BLaER1 treated with 17β-estradiol and CSF1 and Interleukin-3, amounts not matched to agents 10 nM and 100 nM (cell line): ENCODE measurements around the gene MACIR.

Experiments used
- H3K27ac ChIP-seq, 11 experiments: shearing (Covaris generic); formaldehyde crosslinking; 2 replicates each; pipeline ENCODE4 v1.8.1; 2022
- H3K27me3 ChIP-seq, 11 experiments: shearing (Covaris generic); formaldehyde crosslinking; 2 replicates each; pipeline ENCODE4 v1.8.1; 2022
- H3K36me3 ChIP-seq, 11 experiments: shearing (Covaris generic); formaldehyde crosslinking; 2 replicates each; pipeline ENCODE4 v1.8.1; 2022
- H3K4me1 ChIP-seq, 10 experiments: shearing (Covaris generic); formaldehyde crosslinking; 2 replicates each; pipeline ENCODE4 v1.8.1; 2022
- H3K4me2 ChIP-seq, 11 experiments: shearing (Covaris generic); formaldehyde crosslinking; 2 replicates each; pipeline ENCODE4 v1.8.1; 2022
- H3K4me3 ChIP-seq, 10 experiments: shearing (Covaris generic); formaldehyde crosslinking; 2 replicates each; pipeline ENCODE4 v1.8.1; 2022
- H3K9ac ChIP-seq, 11 experiments: shearing (Covaris generic); formaldehyde crosslinking; 2 replicates each; pipeline ENCODE4 v1.8.1; 2022
- H3K9me3 ChIP-seq, 11 experiments: shearing (Covaris generic); formaldehyde crosslinking; replicated peaks in 1 of 11; 2 replicates each; pipeline ENCODE4 v1.8.1; 2022
- H4K20me1 ChIP-seq, 11 experiments: shearing (Covaris generic); formaldehyde crosslinking; 2 replicates each; pipeline ENCODE4 v1.8.1; 2022
- Cebpa-rat ChIP-seq, 11 experiments: shearing (Covaris generic); IDR thresholded peaks; 2 replicates each; pipeline ENCODE4 v1.8.1; 2022

MACIR gene

GRCh38 chr5:103237778-103238177, 20.8 kb upstream of the MACIR start:
- no peaks in the 10 kb centered on the region for H3K36me3 ChIP-seq
- no peak overlapping the region for H3K27ac ChIP-seq
- no peaks in the 10 kb centered on the region for H4K20me1 ChIP-seq
- peaks cover 0 to 27% (median 10%) of the 10 kb centered on the region in 11 experiments; a peak in 15 of 22 replicates for H3K9me3 ChIP-seq
- H3K27me3 ChIP-seq = no peaks in the 10 kb centered on the region
- no peaks in the 10 kb centered on the region for H3K4me1 ChIP-seq
- no peak overlapping the region for H3K4me3 ChIP-seq
- no peak overlapping the region for H3K4me2 ChIP-seq
- TF ChIP-seq Cebpa-rat (IDR thresholded peaks at IDR 0.05) = no peak
- no peak overlapping the region for H3K9ac ChIP-seq

- Histone ChIP-seq H3K4me2 (no peak overlapping the region), H3K27ac (no peak overlapping the region), H3K27me3 (no peaks in the 10 kb centered on the region), H3K9me3 (peaks cover 0 to 27% (median 10%) of the 10 kb centered on the region in 11 experiments; a peak in 15 of 22 replicates), H3K4me1 (peaks cover 0 to 9% (median 0%) of the 10 kb centered on the region in 10 experiments; a peak in 3 of 20 replicates), H3K4me3 (no peak overlapping the region), H3K36me3 (no peaks in the 10 kb centered on the region), H3K9ac (no peak overlapping the region), H4K20me1 (no peaks in the 10 kb centered on the region)
- TF ChIP-seq Cebpa-rat (IDR thresholded peaks at IDR 0.05) = no peak
Observed at GRCh38 chr5:103243665-103244064, 14.9 kb upstream of the MACIR start.

- H3K4me1 ChIP-seq = peaks cover 0 to 9% (median 0%) of the 10 kb centered on the region in 10 experiments; a peak in 3 of 20 replicates
- H3K9ac ChIP-seq = no peak overlapping the region
- no peaks in the 10 kb centered on the region for H3K36me3 ChIP-seq
- no peak overlapping the region for H3K27ac ChIP-seq
- TF ChIP-seq Cebpa-rat (IDR thresholded peaks at IDR 0.05) = no peak
- no peak overlapping the region for H3K4me2 ChIP-seq
- H4K20me1 ChIP-seq = no peaks in the 10 kb centered on the region
- no peaks in the 10 kb centered on the region for H3K27me3 ChIP-seq
- H3K4me3 ChIP-seq = no peak overlapping the region
- peaks cover 0 to 20% (median 5%) of the 10 kb centered on the region in 11 experiments; a peak in 14 of 22 replicates for H3K9me3 ChIP-seq
Observed at GRCh38 chr5:103244398-103244797, 14.2 kb upstream of the MACIR start.

DNA sequence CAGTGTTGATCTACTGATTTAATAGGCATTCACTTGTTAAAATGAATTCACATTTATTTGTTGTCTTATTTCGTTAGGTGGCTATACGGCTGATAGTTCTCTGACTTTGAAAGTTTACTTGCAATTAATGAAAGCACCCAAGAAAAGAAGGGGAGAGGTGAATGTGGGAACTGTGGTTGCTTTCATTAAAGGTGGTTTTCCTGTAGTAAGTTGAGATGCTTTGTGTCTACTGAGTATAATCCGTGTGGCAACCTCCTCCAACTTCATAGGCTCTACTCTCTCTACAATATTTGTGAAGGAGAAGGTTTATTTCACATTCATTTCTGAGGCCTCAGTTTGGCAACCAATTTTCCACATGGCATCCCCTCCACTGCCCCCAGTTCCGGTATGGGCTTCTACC, 12.8 kb upstream of the MACIR start:
- Histone ChIP-seq H3K4me3 (no peak overlapping the region), H3K9ac (no peak overlapping the region), H3K4me2 (no peak overlapping the region), H4K20me1 (no peaks in the 10 kb centered on the region), H3K27me3 (no peaks in the 10 kb centered on the region), H3K9me3 (0 out of 22 replicates have a peak, but pooled peaks cover 0 to 9% (median 0%) of the 10 kb centered on the region in 11 experiments), H3K27ac (no peak overlapping the region), H3K4me1 (peaks cover 0 to 9% (median 0%) of the 10 kb centered on the region in 10 experiments; a peak in 3 of 20 replicates), H3K36me3 (no peaks in the 10 kb centered on the region)
- TF ChIP-seq Cebpa-rat (IDR thresholded peaks at IDR 0.05) = no peak

GRCh38 chr5:103247118-103247517, 11.4 kb upstream of the MACIR start:
- Histone ChIP-seq H3K9me3 (0 out of 22 replicates have a peak, but pooled peaks cover 0 to 7% (median 0%) of the 10 kb centered on the region in 11 experiments), H3K27ac (no peak overlapping the region), H3K36me3 (no peaks in the 10 kb centered on the region), H3K4me3 (no peak overlapping the region), H3K4me1 (peaks cover 0 to 9% (median 0%) of the 10 kb centered on the region in 10 experiments; a peak in 3 of 20 replicates), H4K20me1 (no peaks in the 10 kb centered on the region), H3K27me3 (no peaks in the 10 kb centered on the region), H3K9ac (no peak overlapping the region), H3K4me2 (peak overlapping the region in 1 of 11 experiments; percentile 44; a peak in 2 of 22 replicates)
- TF ChIP-seq Cebpa-rat (IDR thresholded peaks at IDR 0.05) = no peak

DNA sequence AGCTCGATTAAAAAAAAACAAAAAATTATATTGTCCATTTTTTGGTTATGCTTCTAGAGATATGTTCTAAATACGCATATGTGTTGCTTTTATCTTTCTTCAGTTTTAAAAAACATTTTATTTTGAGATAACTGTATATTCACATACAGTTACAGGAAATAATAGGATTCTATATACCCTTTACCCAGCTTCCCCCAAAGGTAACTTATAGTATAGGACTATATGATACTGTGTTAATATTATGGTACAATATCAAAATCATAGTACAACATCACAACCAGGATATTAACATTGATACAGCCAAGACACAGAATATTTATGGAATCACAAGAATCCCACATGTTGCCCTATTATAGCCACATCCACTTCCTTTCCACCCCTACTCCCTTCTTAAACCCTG, 9.5 kb upstream of the MACIR start:
- no peak overlapping the region for H3K9ac ChIP-seq
- H3K27ac ChIP-seq = no peak overlapping the region
- H3K36me3 ChIP-seq = no peaks in the 10 kb centered on the region
- peaks cover 0 to 9% (median 0%) of the 10 kb centered on the region in 10 experiments; a peak in 3 of 20 replicates for H3K4me1 ChIP-seq
- H3K27me3 ChIP-seq = no peaks in the 10 kb centered on the region
- H3K9me3 ChIP-seq = 0 out of 22 replicates have a peak, but pooled peaks cover 0 to 7% (median 0%) of the 10 kb centered on the region in 11 experiments
- H4K20me1 ChIP-seq = no peaks in the 10 kb centered on the region
- H3K4me3 ChIP-seq = no peak overlapping the region
- H3K4me2 ChIP-seq = no peak overlapping the region
- no peak for TF ChIP-seq Cebpa-rat (IDR thresholded peaks at IDR 0.05)

DNA sequence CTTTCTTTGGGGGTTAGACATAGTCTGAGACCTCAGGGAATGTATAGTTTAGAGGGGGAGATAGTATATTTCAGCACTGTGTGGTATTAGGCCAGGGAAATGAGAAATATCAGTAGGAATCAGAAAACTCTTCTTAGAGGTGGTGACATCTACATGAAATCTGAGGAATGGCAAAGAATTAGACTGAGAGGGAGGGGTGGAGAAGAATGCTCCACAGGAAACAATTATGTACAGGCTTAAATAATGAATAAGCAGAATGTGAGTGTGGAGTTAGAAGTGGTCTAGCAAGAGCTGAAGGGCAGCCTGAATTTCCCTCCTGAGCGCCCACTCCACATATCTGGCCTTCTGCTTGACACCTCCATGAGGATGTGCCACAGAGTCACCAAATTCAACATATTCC, 3.6 kb upstream of the MACIR start:
- no peak for TF ChIP-seq Cebpa-rat (IDR thresholded peaks at IDR 0.05)
- H4K20me1 ChIP-seq = peaks cover 0 to 6% (median 2%) of the 10 kb centered on the region in 11 experiments; a peak in 6 of 22 replicates
- no peaks in the 10 kb centered on the region for H3K36me3 ChIP-seq
- no peaks in the 10 kb centered on the region for H3K27me3 ChIP-seq
- no peak overlapping the region for H3K4me2 ChIP-seq
- no peak overlapping the region for H3K9ac ChIP-seq
- no peaks in the 10 kb centered on the region for H3K9me3 ChIP-seq
- no peak overlapping the region for H3K4me3 ChIP-seq
- H3K4me1 ChIP-seq = peaks cover 0 to 3% (median 0%) of the 10 kb centered on the region in 10 experiments; a peak in 6 of 20 replicates
- H3K27ac ChIP-seq = no peak overlapping the region

GRCh38 chr5:103255691-103256090, 2.9 kb upstream of the MACIR start:
- Histone ChIP-seq H3K9me3 (no peaks in the 10 kb centered on the region), H4K20me1 (peaks cover 0 to 14% (median 8%) of the 10 kb centered on the region in 11 experiments; a peak in 12 of 22 replicates), H3K4me2 (no peak overlapping the region), H3K27ac (no peak overlapping the region), H3K9ac (no peak overlapping the region), H3K27me3 (no peaks in the 10 kb centered on the region), H3K4me3 (no peak overlapping the region), H3K4me1 (peaks cover 2 to 10% (median 6%) of the 10 kb centered on the region in 10 experiments), H3K36me3 (no peaks in the 10 kb centered on the region)
- TF ChIP-seq Cebpa-rat (IDR thresholded peaks at IDR 0.05) = no peak

DNA sequence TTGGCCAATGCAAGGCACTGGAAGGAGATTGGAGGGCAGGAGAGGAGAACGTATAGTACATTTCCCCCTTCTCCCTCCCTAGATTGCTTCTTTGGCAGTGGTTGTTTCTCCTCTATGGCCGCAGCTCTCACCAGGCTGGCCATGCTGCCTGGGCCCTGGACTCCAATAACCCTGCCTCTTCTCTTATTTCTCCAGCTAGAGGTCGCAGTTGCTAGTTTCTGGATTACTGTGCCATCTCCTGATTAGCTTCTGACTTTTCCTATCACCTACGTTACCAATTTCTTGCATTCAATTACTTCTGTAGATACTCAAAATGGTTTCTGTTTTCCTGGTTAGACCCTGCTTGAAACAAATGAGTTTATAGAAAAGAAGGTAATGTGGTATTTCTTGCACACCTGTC, 2.4 kb upstream of the MACIR start:
- no peak overlapping the region for H3K9ac ChIP-seq
- no peak overlapping the region for H3K27ac ChIP-seq
- H3K4me3 ChIP-seq = no peak overlapping the region
- H3K9me3 ChIP-seq = no peaks in the 10 kb centered on the region
- no peaks in the 10 kb centered on the region for H3K27me3 ChIP-seq
- no peak for TF ChIP-seq Cebpa-rat (IDR thresholded peaks at IDR 0.05)
- peaks cover 0 to 19% (median 13%) of the 10 kb centered on the region in 11 experiments; a peak in 12 of 22 replicates for H4K20me1 ChIP-seq
- H3K36me3 ChIP-seq = no peaks in the 10 kb centered on the region
- no peak overlapping the region for H3K4me2 ChIP-seq
- H3K4me1 ChIP-seq = peaks cover 7 to 15% (median 11%) of the 10 kb centered on the region in 10 experiments
